ENCODE data around the gene SLC25A12.

SLC25A12 gene, protein sequence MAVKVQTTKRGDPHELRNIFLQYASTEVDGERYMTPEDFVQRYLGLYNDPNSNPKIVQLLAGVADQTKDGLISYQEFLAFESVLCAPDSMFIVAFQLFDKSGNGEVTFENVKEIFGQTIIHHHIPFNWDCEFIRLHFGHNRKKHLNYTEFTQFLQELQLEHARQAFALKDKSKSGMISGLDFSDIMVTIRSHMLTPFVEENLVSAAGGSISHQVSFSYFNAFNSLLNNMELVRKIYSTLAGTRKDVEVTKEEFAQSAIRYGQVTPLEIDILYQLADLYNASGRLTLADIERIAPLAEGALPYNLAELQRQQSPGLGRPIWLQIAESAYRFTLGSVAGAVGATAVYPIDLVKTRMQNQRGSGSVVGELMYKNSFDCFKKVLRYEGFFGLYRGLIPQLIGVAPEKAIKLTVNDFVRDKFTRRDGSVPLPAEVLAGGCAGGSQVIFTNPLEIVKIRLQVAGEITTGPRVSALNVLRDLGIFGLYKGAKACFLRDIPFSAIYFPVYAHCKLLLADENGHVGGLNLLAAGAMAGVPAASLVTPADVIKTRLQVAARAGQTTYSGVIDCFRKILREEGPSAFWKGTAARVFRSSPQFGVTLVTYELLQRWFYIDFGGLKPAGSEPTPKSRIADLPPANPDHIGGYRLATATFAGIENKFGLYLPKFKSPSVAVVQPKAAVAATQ

GRCh38 chr2:171893824-171894611 lies at the start of gene SLC25A12:
Gene SLC25A12 (minus strand): TSS chr2:171894244. CDS start chr2:171894214, 30 bp downstream.
- H3K4me3 ChIP-seq (replicated peaks; ENCODE audit: low read depth, low read length): peak within 1 kb of the TSS; percentile 76
- DNase-seq (ENCODE audit: extremely low read depth, insufficient read length): peak; percentile 91
- peaks cover 2% of the 10 kb centered on the region; the same call in 1 of the 2 replicates for H3K36me3 ChIP-seq (ENCODE audit: control insufficient read depth, insufficient read depth, low read length)
- no peaks in the 10 kb centered on the region for H3K27me3 ChIP-seq (replicated peaks; ENCODE audit: control insufficient read depth, insufficient read depth, low read length)
- TF ChIP-seq, protein P1, sequence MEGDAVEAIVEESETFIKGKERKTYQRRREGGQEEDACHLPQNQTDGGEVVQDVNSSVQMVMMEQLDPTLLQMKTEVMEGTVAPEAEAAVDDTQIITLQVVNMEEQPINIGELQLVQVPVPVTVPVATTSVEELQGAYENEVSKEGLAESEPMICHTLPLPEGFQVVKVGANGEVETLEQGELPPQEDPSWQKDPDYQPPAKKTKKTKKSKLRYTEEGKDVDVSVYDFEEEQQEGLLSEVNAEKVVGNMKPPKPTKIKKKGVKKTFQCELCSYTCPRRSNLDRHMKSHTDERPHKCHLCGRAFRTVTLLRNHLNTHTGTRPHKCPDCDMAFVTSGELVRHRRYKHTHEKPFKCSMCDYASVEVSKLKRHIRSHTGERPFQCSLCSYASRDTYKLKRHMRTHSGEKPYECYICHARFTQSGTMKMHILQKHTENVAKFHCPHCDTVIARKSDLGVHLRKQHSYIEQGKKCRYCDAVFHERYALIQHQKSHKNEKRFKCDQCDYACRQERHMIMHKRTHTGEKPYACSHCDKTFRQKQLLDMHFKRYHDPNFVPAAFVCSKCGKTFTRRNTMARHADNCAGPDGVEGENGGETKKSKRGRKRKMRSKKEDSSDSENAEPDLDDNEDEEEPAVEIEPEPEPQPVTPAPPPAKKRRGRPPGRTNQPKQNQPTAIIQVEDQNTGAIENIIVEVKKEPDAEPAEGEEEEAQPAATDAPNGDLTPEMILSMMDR (IDR thresholded peaks at IDR 0.05; ENCODE audit: insufficient read depth, low read length, poor library complexity, severe bottlenecking): no peak

DNA sequence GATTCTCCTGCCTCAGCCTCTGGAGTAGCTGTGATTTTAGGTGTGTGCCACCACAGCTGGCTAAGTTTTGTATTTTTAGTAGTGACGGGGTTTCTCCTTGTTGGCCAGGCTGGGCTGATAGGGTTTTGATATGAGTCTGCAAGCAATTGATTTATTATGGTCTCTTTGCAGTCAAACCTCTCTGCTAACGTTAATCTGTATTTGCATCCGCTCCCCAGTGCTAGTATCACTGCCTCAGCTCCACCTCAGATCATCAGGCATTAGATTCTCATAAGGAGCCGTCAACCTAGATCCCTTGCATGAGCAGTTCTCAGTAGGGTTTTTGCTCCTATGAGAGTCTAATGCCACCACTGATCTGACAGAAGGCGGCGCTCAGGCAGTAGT lies 47.3 kb upstream of the SLC25A12 start:
- Histone ChIP-seq H3K36me3 (ENCODE audit: control insufficient read depth, insufficient read depth, low read length) (peaks cover 3% of the 10 kb centered on the region), H3K4me3 (replicated peaks; ENCODE audit: low read depth, low read length) (no peak overlapping the region), H3K27me3 (replicated peaks; ENCODE audit: control insufficient read depth, insufficient read depth, low read length) (no peaks in the 10 kb centered on the region)
- TF ChIP-seq, protein P1 (IDR thresholded peaks at IDR 0.05; ENCODE audit: insufficient read depth, low read length, poor library complexity, severe bottlenecking): no peak
- DNase-seq (ENCODE audit: extremely low read depth, insufficient read length): no peak

GRCh38 chr2:171939743-171940071 lies 45.7 kb upstream of the SLC25A12 start:
- TF ChIP-seq, protein P1 (IDR thresholded peaks at IDR 0.05; ENCODE audit: insufficient read depth, low read length, poor library complexity, severe bottlenecking): no peak
- DNase-seq (ENCODE audit: extremely low read depth, insufficient read length): no peak
- no peak overlapping the region for H3K4me3 ChIP-seq (replicated peaks; ENCODE audit: low read depth, low read length)
- H3K36me3 ChIP-seq (ENCODE audit: control insufficient read depth, insufficient read depth, low read length): peaks cover 3% of the 10 kb centered on the region
- H3K27me3 ChIP-seq (replicated peaks; ENCODE audit: control insufficient read depth, insufficient read depth, low read length): no peaks in the 10 kb centered on the region

DNA sequence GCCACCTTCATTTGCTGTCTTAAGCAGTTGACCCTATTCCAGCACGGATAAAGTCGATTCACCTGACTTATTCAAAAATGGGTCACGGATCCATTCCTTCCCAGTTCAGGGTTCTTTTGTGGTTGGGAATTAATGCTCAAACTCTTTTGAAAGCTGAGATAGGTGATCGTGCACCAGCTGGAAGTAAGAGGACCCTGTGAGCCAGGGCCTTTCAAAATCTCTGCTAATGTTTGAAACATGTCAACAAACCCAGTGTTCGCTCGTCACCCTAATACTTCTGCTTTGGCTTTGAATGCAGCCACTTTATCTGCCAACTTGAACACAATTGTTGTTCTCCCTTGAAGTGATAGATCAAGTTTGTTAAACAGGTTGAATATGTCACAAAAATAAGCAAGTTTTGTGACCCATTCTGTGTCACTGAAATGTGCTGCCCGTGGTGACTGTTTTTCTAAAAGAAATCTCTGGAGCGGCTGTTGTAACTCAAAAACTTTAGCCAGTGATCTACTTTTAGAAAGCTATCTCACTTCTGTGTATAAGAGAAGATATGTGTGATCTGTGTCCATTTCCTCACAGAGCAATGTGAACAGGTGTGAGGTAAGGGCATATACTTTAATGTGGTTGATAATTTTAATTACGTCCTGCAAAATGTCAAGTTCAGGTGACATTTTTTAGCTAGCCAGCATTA lies 45.2 kb upstream of the SLC25A12 start:
- H3K27me3 ChIP-seq (replicated peaks; ENCODE audit: control insufficient read depth, insufficient read depth, low read length): no peaks in the 10 kb centered on the region
- TF ChIP-seq, protein P1 (IDR thresholded peaks at IDR 0.05; ENCODE audit: insufficient read depth, low read length, poor library complexity, severe bottlenecking): no peak
- peaks cover 3% of the 10 kb centered on the region for H3K36me3 ChIP-seq (ENCODE audit: control insufficient read depth, insufficient read depth, low read length)

GRCh38 chr2:171930385-171930784 lies 36.3 kb upstream of the SLC25A12 start:
- peaks cover 2% of the 10 kb centered on the region for H3K36me3 ChIP-seq (ENCODE audit: control insufficient read depth, insufficient read depth, low read length)
- H3K4me3 ChIP-seq (replicated peaks; ENCODE audit: low read depth, low read length): no peak overlapping the region
- no peak for DNase-seq (ENCODE audit: extremely low read depth, insufficient read length)
- TF ChIP-seq, protein P1 (IDR thresholded peaks at IDR 0.05; ENCODE audit: insufficient read depth, low read length, poor library complexity, severe bottlenecking): no peak
- no peaks in the 10 kb centered on the region for H3K27me3 ChIP-seq (replicated peaks; ENCODE audit: control insufficient read depth, insufficient read depth, low read length)

More for the DNA sequence above, 45.2 kb upstream of the SLC25A12 start:
- H3K4me3 ChIP-seq (replicated peaks; ENCODE audit: low read depth, low read length): no peak overlapping the region
- no peak for DNase-seq (ENCODE audit: extremely low read depth, insufficient read length)

All from GM06990 (cell line).